Muscle of arm (tissue), 12 donors: Measurements from ENCODE around the gene STK32B. TPM values are rescaled to one million over a fixed set of nuclear protein-coding genes. Genes with fewer than 3 reads are reported as not detected.
"Not testable (repeated sequence)": the region's sequence is repeated elsewhere in the genome, so short reads cannot be mapped to it uniquely, and the experiment has no call there.

Experiments used
- DNase-seq: peaks from one replicate; pipeline ENCODE4 v3.0.0-alpha.2; 2013
- polyA plus RNA-seq, 12 donors: library from polyadenylated mRNA; unstranded; fragments of 120-200 nt; gene quantifications; one replicate each; pipeline ENCODE4 v1.2.1, GENCODE V29; 2013; ENCODE audit not compliant: insufficient read length in 12 of 12

Gene STK32B
- polyA plus RNA-seq, 12 donors: 7.8 to 16.2 (median 10.3) TPM; not detected in 1

DNA sequence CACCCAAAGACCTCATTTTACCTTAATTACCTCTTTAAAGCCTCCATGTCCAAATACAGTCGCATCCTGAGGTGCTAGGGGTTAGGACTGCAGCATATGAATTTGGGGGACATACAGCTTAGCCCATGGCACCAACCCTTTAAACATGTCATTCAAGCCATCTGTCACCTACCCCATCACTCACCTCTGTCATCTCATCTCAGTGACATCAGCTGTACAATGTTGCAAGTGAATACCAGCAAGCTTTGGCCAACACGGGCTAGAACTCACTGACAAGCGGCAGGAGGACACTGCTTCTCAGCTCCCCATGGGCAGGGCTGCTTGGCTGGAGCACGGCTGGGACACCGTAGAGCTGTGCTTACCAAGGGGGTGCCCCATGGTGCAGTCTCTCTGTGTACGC is 107.5 kb downstream of the STK32B start:
- no peak for DNase-seq

DNA sequence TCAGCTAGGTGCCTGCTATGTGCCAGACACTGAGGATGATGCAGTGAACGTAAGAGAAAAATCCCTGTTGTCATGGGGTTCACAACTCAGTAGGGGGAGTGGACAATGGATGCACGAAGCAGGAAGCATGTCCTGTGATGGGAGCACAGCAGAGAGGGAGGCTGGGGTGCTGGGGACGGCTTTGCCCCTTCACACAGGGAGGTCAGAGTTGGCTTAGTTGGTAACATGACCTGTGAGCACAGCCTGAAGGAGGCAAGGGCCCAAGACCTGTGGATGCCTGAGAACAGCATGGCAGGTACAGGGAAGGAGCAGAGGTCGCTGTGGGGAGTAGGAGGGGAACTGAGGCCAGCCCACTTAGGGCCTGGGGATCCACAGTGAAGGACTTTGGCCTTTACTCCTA is 109.4 kb downstream of the STK32B start:
- no peak for DNase-seq

DNA sequence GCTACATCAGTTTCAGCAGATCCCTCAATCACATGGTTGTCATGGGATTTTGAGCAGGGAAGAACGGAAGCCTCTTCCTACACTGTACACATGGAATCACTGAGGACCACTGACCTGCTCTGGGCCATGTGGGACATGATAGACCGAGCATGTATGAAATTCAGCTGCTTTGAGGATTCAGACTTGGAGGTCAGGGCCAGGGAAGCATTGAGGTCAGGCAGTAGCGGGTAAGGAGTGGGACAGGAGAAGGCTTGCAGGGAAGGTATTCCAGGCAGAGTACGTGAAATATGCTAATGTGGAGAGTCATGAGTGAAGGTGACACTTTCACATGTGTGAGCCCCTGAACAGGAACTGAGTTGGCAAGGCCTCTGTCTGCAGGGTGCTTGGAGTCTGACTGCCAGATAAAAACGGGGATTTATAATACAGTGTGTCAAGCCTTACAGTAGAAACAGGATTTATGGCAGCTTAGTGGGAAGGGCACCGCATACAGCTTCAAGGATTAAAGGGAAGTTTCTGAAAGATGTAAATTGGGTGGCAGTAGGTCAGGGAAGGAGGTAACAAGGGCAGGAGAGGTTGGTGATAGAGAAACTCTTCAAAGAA is 111.7 kb downstream of the STK32B start:
- DNase-seq: no peak

GRCh38 chr4:5164221-5164912 is 113.1 kb downstream of the STK32B start:
- no peak for DNase-seq

DNA sequence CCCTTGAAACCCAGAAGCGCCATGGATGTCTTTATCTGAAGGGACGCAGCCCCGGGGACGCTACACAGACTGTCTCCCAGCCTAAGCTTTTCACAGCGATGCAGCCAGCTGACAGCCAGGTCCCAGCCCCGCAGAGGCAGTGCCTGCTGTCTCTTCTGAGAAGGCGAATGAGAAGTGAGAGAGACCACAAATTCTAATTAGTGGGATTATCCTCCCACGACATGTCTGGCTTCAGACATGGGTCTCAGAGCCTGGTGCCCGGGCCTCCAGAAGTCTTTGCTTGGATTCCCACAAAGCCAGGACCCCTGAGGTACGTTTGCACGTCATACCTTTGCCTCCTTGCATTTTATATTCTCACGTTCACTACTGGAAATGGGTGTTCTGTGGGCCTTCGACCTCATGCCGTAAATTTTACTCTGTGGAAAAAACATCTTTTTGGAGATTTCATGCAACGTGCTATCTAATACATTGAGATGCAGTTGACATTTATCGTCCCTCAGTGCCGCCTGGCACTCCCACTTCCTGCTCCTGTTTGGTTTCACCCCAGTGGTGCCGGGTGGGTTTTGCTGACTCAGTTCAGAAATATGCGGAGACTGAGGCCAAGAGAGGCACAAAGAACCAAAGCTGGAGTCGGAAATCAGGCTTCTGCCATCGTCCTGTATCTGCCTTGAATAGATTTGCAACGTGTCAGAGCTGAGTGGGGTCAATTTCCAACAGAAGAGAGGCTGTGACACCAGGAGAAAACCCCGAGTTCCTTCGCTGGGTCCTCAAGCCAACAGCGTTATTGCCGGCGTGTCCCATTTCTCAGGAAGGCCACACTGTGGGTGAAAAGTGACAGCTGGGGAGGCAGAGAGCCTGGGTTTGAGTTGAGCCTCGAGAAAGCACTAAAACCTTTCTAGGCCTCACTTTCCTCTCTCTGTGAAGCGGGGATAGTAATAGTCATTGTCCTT is 114.4 kb downstream of the STK32B start:
- no peak for DNase-seq

DNA sequence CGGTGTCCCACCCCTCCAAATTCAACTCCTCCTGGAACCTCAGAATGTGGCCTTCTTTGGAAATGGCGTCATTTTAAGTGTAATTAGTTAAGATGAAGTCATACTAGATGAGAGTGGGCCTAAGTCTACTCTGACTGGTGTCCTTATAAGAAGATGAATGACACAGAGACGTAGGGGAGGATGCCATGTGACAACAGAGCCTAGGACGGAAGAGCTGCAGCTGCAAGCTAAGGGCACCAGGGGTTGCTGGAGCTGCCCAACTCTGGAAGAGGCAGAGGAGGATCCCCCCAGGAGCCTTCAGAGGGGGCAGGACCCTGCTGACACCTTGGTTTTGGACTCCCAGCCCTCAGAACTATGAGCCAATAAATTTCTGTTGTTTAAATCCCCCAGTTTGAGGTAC is 115.1 kb downstream of the STK32B start:
- no peak for DNase-seq

GRCh38 chr4:5168891-5169290 is 117.6 kb downstream of the STK32B start:
- DNase-seq: no peak

- not testable (repeated sequence) for DNase-seq
These were observed 124.6 kb downstream of the STK32B start for GRCh38 chr4:5175836-5176235.

GRCh38 chr4:5184606-5185005 is 133.3 kb downstream of the STK32B start:
- no peak for DNase-seq

DNA sequence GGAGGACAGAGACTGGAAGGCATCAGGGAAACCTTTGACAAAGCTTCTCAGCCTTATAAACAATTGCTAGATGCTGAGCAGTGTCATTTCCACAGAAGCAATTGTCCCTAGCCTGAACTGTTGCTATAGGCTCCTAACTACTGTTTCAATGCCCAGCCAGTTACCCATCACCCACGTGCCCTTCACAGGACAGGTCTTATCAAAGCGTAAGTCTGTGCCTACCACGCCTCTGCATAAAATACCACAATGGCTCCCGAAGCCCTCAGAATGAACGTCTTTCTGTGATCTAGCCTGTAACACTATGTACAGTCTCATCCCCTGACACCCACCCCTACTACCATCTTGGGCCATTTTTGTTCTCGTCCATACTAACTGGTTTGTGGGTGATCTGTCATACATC is 134.3 kb downstream of the STK32B start:
- DNase-seq: no peak

DNA sequence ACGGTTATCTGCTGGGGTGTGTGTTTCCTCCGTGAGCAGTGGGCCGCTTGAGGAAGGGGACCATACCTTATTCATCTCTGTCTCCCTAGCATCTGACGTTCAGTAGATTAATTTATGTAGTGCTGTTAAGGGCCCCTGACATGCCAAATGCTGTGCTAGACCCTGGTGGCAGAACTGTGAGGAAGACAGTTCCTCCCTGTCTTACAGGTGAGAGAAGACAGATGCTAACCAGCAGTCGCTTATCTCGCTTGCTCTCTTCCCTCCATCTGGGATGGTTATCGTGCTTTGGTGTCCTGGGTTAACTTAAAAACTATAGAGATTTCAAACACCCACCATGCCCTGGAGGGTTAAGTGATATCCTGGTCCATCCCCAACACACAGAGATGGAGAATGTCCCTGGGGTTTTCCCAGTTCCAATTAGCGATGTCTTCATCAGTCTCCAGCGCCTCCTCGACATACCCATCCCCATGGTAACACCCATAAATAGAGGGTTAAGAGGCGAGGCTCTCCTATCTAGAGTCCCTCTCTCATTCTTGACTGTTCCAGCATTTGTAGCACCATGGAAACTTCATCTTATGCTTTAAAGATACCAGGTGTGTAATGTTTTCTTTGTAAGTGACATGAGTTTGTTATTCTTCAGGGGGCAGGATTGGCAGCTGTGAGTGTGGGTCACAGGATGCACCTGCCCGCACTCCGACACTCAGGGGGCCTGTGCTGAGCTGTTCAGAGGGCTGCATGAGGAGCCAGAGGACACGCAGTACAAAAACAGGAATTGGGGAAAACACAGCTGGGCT is 135.2 kb downstream of the STK32B start:
- no peak for DNase-seq

GRCh38 chr4:5188130-5188529 is 136.8 kb downstream of the STK32B start:
- DNase-seq: no peak

GRCh38 chr4:5191831-5192230 is 140.6 kb downstream of the STK32B start:
- DNase-seq: no peak

DNA sequence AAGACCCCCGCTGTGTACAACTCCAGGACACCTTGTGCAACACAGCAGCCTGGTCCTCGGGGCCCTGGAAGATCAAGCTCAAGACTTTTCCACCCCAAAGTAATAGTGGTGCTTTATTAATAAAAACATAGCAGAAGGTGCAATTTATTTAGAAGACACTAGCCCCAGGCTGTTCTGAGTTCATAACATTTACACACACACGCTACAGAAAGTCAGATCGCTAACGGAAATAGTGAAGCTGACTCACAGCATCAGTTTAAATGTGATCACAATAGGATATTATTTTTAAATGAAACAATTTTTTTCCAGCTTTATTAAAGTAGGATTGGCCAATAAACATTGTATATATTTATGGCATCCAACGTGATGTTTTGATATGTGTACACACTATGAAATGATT is 141.0 kb downstream of the STK32B start:
- DNase-seq: no peak

GRCh38 chr4:5192678-5193077 is 141.4 kb downstream of the STK32B start:
- DNase-seq: no peak

GRCh38 chr4:5198656-5199541 is 147.6 kb downstream of the STK32B start:
- no peak for DNase-seq

DNA sequence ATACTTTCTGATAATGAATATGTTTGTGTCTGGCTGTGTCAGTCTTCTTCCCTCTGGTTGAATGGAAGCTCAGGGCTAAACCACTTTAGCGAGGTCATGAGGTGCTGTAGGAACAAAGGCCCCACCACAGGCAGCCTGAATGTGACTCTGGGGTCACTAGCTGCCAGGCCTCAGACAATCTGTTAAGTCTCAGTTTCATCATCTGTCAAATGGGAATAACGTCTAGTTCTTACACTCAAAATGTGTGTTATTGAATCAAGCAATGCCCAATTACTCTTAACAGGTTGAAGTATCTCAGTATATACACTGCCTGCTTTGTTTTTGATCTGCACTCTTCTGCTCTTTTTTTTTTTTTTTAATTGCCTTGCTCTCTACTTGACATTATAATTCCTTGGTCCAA is 148.6 kb downstream of the STK32B start:
- no peak for DNase-seq

- DNase-seq: peak; percentile 36
These were observed 149.2 kb downstream of the STK32B start for GRCh38 chr4:5200513-5200912.

DNA sequence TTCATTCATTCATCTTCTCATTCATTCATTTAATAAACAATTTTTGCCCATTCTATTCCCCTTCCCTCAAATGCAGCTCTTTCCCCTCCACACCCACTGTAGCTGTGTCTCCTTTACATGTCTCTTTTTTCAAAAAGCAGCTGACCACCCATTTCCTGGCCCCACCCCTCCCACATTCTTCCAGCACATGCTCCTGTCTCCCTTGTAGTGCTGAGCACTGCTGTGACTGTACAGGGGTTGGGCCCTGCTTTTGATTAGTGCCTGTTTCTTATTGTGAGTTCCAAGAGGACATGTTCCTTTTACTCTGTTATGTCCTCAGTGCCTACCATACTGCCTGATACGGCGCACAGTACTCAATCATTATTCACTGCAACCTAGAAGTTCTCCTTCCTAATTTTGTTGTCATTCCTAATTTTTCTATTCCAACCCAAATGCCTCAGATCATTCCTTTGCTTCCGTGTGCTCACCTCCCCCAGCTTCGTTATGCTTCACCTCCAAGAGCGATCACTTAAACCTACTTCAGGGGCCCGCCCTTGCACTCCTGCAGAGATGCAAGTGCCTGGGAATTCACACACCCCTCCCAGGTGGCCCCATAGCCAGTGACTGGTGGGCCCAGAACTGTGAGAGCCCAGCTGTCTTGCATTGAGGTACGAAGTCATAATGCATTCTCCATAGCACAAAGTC is 152.2 kb downstream of the STK32B start:
- no peak for DNase-seq

GRCh38 chr4:5203993-5204310 is 152.7 kb downstream of the STK32B start:
- peak; percentile 15 for DNase-seq
